NK-92 (cell line): ENCODE results near the gene NOX5.

Experiments
- DNase-seq: peaks from one replicate; lab custom pipeline; 2025; ENCODE audit not compliant: unreplicated experiment; lab: John Stamatoyannopoulos, UW

Gene NOX5

GRCh38 chr15:68990231-68990991 is 24.1 kb upstream of the NOX5 start:
- DNase-seq: no peak

GRCh38 chr15:68990992-68991500 is 23.4 kb upstream of the NOX5 start:
- DNase-seq: no peak

GRCh38 chr15:68991723-68992122 is 22.8 kb upstream of the NOX5 start:
- DNase-seq: no peak

GRCh38 chr15:68992696-68993095 is 21.8 kb upstream of the NOX5 start:
- DNase-seq: no peak

- no peak for DNase-seq
Observed at GRCh38 chr15:68993276-68993675, 21.2 kb upstream of the NOX5 start.

- no peak for DNase-seq
Observed at GRCh38 chr15:68994149-68994548, 20.3 kb upstream of the NOX5 start.

DNA sequence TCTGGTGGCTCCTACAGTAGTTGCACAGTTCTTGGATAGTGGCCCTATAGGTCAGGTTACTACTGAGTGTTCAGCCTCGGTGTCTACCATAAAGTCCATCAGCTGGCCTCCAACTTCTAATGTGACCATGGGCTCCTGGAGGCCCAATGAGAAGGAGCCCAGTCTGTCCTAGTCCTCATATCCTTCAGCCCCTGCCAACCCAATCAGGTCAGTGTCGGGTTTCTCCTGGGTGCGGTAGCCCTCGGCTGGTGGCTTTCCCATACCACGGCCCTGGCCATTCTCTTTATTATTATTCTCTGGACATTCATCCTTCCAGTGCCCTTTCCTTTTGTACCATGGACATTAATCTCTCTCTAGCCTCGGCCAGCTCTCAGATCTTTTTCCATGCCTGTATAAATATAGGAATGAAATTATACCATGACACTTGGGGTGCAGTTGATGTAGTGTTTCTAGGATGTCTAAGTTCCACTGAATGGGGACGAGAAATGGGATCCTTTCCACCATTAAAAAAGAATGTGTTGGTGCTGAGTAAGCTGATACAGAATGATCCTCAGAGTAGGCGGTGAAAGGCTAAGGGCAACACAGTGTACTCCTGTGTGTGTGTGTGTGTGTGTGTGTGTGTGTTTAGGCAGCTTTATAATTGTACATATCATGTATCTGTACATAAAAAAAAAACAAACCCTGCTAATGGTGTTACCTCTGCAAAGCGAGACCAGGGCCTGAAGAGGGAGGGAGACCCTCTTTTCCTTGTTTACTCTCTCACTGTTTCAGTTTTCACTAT is 19.3 kb upstream of the NOX5 start:
- DNase-seq: no peak

- DNase-seq: no peak
Observed at GRCh38 chr15:68997050-68997449, 17.4 kb upstream of the NOX5 start.

DNA sequence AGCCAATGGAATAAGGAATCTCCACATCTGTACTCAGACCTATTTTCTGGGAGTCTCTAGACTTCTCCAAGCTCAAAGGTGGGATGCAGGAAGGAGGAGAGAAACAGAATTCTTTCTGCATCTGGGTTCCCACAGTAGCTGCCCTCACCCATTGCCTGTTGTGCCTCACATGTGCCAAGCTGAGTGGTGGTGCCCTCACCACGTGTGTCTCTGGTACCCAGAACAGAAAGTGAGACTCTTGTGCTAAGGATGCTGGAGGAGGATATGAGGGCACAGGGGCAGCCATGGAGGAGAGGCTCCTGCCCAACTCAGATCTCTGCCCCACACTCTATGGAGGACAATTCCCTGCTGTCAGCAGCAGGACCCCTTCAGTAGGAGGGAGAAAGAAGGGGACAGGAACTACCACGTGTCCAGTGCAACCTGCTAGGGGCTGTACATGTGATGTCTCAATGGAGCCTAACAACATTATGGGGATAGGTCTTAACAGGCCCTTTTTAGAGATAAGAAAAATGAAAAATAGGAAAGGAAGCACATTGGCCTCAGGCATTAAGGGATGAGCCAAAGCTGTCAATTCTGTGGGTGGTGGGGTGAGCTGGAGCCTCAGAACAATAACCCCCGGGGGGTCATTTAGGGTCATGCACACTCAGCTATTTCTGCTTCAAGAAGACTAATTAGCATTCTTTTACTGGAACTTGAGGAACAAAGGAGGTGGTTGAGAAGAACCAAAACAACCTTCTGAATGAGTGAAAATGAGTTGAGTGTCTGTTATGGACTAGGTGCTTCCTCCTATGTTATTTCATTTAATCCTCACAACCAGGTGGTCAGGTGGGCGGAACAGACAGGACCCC is 16.3 kb upstream of the NOX5 start:
- no peak for DNase-seq

- DNase-seq: no peak
Observed at GRCh38 chr15:68999091-68999490, 15.4 kb upstream of the NOX5 start.

GRCh38 chr15:69000091-69000490 is 14.4 kb upstream of the NOX5 start:
- DNase-seq: no peak

DNA sequence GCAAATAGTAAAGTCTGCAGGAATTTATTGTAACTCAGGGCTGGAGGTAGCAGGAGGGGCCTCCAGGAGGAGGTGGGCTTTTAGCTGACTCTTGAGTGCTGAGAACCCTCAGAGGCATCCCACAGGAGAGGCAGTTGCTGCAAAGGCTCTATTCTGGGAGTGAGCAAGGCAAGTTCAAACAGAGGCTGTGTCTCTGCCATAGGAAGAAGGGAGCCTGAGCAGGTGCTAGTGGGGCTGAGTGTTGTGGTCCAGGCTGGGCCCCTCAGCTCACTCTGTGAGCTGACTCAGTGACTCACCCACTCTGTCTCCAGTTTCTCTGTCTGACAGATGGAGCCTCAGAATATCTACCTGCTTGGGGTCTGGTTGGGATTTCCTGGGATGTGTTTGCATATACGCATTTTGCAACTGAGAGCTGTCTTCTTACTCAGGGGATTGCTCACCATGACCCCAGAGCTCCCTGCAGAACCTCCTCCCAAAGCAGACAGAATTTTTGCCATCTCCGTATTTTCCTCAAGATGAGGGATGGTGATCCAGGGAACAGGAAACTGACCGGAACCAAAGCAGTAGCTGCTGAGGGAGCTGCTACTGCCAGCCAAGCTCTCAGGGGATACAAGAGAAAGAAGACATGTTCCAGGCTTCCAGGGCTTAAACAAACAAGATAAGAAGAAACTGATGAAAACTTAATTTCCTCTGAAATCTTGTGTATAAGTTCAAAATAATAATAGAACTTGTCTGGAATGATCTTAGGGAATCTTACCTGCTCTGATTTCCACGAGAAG is 13.6 kb upstream of the NOX5 start:
- DNase-seq: no peak

DNA sequence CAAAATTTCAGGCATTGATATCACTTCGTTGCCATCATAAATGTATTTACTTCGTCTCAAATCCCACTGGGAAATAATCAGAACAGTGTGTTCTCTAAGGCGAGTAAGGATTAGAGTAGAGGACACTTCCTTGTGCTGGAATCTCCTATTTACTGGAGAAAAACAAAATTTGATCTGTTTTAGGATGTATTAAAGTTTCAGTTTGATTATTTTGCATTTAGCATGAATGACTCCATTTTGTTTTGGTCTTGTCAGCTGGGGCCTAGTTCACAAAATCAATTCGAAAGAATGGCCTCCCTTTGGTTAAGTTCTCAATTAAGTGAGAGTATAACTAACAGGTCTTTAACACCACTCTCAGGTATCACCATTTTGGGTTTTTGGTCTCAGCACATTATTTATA is 11.7 kb upstream of the NOX5 start:
- DNase-seq: no peak

DNA sequence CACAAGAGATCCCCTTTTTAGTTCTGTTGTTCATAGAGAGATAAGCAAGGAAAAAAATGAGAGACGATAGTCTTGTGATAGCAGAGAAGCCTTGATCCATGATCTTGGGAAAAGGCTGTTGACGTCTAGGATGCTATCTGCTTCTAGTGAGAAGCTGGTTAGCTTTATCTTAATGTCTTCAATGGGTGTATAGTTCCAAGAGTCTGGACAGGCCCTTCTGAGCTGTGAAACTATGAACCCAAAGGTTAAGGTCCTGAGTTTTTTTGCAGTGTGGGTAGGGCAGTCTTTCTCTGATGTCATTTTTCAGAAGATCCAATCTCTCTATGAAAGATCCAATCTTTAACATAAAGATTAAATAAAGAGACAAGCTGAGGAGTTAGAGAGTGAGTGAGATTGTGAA is 10.5 kb upstream of the NOX5 start:
- no peak for DNase-seq

GRCh38 chr15:69008056-69008455 is 6.4 kb upstream of the NOX5 start:
- DNase-seq: no peak

DNA sequence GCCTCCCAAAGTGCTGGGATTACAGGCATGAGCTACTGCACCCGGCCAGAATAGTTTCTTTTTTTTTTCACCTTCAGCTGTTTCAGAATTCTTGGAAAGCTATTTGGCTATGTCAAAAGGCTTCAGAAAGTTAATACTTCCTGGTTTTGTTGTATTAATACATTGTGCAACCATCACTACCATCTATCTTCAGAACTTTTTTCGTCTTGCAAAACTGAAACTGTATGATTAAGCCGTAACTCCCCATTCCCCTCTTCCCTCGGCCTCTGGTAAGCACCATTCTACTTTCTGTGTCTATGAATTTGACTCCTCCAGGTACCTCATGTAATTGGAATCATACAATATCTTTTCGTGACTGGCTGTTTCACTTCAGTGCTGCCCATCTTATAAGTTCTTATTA is 5.2 kb upstream of the NOX5 start:
- DNase-seq: no peak

- no peak for DNase-seq
Observed at GRCh38 chr15:69011641-69012040, 2.9 kb upstream of the NOX5 start.

DNA sequence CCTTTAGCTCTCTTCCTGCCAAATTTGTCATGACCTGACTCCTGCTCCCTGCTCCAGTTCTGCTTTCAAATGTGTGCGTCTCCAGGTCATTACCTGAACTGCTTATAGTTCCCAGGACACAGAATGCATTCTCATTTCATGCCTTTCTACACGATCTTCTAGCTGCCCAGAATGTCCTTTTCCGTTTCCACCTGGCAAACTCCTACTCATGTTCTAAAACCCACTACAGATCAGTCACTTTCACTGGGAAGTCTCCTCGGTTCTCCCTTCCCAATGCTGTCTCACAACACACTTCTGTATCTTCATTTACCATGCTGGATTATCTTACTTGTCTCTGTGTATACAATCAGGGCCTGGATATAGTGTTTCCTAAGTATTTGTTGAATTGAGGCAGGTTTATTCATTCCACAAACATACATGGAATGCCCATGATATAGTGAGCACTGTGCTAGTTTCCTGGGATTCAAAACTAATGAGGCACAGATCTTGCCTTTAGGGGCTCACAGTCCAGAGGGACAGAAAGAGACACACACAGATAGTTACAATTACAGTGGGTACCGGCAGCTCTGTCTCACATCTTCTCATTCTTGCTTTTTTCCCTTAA is 1.6 kb upstream of the NOX5 start:
- DNase-seq: no peak

- DNase-seq: no peak
Observed at GRCh38 chr15:69013726-69014406, 629 bp upstream of the NOX5 start.

GRCh38 chr15:69015591-69015990 is 1.1 kb downstream of the NOX5 start:
- no peak for DNase-seq
